Fibroblast of lung (primary cell): ENCODE measurements around the gene ETFB. TPM values are rescaled to one million over a fixed set of nuclear protein-coding genes. Genes with fewer than 3 reads are reported as not detected.

ENCODE experiments used
- DNase-seq, 2 donors: peaks; one replicate each; pipeline versions ENCODE4 v3.0.0 to v3.0.0-alpha.2; 2010; ENCODE audit warnings: low read depth in 2 of 2
- H2AFZ ChIP-seq: 2 replicates; pipeline ENCODE4 v1.5.1; 2012; ENCODE audit warnings: low read length, control low read depth, inconsistent platforms
- H3K27ac ChIP-seq: 2 replicates; pipeline ENCODE4 v1.5.1; 2011; ENCODE audit warnings: low read length, control low read depth; ENCODE audit not compliant: insufficient read depth
- H3K27me3 ChIP-seq: 2 replicates; pipeline ENCODE4 v1.5.1; 2011; ENCODE audit warnings: mild to moderate bottlenecking, low read length; ENCODE audit not compliant: control insufficient read depth, insufficient read depth
- H3K36me3 ChIP-seq: 2 replicates; pipeline ENCODE4 v1.5.1; 2011; ENCODE audit warnings: low read length; ENCODE audit not compliant: control insufficient read depth, insufficient read depth
- H3K4me1 ChIP-seq: 2 replicates; pipeline ENCODE4 v1.5.1; 2011; ENCODE audit warnings: low read length; ENCODE audit not compliant: control insufficient read depth, insufficient read depth; ENCODE audit errors: extremely low read depth
- H3K4me2 ChIP-seq: 2 replicates; pipeline ENCODE4 v1.5.1; 2011; ENCODE audit warnings: low read length, control low read depth; ENCODE audit not compliant: insufficient read depth; ENCODE audit errors: extremely low read depth
- H3K4me3 ChIP-seq, 4 experiments: fragments of 200-600 bp in 1 of 4; sonication (generic) in 1 of 4; replicated peaks in 1 of 4; 2 replicates each; pipeline ENCODE4 v1.5.1; 2011 to 2016; ENCODE audit warnings: low read length in 4 of 4, low read depth in 3 of 4, mild to moderate bottlenecking in 3 of 4, control low read depth in 2 of 4, inconsistent platforms in 1 of 4, mixed read lengths in 1 of 4; ENCODE audit not compliant: insufficient read depth in 1 of 4; ENCODE audit errors: control extremely low read depth in 1 of 4
- H3K79me2 ChIP-seq: 2 replicates; pipeline ENCODE4 v1.5.1; 2012; ENCODE audit warnings: mild to moderate bottlenecking, low read length, inconsistent platforms; ENCODE audit not compliant: control insufficient read depth, insufficient read depth
- H3K9ac ChIP-seq: 2 replicates; pipeline ENCODE4 v1.5.1; 2011; ENCODE audit warnings: mild to moderate bottlenecking, low read length, control low read depth; ENCODE audit not compliant: insufficient read depth
- H3K9me3 ChIP-seq: 2 replicates; pipeline ENCODE4 v1.5.1; 2012; ENCODE audit warnings: low read depth, low read length; ENCODE audit not compliant: control insufficient read depth, insufficient read depth
- H4K20me1 ChIP-seq: 2 replicates; pipeline ENCODE4 v1.5.1; 2011; ENCODE audit warnings: low read length; ENCODE audit not compliant: control insufficient read depth, insufficient read depth; ENCODE audit errors: extremely low read depth
- EZH2 ChIP-seq: IDR thresholded peaks from 2 replicates; pipeline ENCODE4 v1.5.1; 2012; ENCODE audit warnings: low read length, control low read depth, mild to moderate bottlenecking; ENCODE audit errors: missing control alignments
- polyA plus RNA-seq, 2 donors: library from polyadenylated mRNA; depleted of rRNA in 1 of 2; stranded (reverse) in 1 of 2; unstranded in 1 of 2; fragments of >200 nt; gene quantifications; 2 replicates each; pipeline ENCODE4 v1.2.1, GENCODE V29; 2011 to 2012; ENCODE audit warnings: missing spikeins in 1 of 2
- total RNA-seq: library from RNA; depleted of rRNA; stranded (reverse); fragments of >200 nt; gene quantifications from 2 replicates; pipeline ENCODE4 v1.2.1, GENCODE V29; 2014
- TF ChIP-seq, protein P1 (sequence below), 2 donors: IDR thresholded peaks in 1 of 2; conservative IDR thresholded peaks in 1 of 2; 1 replicate in 1 of 2; 2 replicates in 1 of 2; pipeline ENCODE4 v1.5.1; 2011 to 2012; ENCODE audit warnings: low read length in 2 of 2, control low read depth in 1 of 2, inconsistent platforms in 1 of 2, low read depth in 1 of 2, mild to moderate bottlenecking in 1 of 2

The ETFB gene
- total and polyA plus RNA-seq, 2 donors (not counting 1 experiment from before 2014, with no cell fraction given): 84.4 to 123 TPM

DNA sequence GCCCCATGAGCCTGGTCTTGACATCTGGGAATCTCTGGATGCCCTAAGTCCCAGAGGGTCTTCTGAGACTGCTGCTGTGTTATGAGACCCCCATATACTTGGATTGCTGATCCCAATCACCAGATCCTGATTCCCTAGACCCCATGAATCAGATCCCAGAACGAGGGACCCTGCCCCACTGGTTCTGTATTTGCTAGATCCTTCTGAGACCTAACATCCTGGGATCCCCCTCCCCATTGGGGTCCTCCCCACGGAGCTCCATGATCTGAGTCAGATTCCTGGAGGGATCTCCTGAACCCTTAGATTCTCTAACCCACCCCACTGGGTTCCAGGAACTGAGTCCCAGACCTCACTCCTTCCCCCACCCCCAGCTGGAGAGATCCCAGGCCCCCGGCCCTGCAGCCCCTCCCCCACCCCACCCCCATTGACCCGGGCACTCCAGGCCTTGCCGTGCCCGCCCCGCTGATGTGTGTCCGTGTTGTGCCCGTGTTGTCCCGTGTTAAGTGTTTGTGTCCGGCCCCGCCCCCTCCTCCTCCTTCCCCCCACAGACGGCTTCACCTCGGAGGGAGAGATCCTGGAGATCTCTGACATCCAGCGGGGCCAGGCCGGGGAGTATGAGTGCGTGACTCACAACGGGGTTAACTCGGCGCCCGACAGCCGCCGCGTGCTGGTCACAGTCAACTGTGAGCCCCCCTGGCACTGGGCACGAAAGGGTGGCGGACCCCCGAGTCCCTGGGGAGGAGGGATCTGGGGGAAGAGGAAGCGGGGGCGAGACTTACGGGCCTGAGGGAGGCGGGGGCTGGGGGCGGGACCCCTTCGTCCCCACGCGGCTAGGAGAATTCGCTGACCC lies 39.7 kb downstream of the ETFB start:
- Histone ChIP-seq H3K79me2 (no peaks in the 10 kb centered on the region), H2AFZ (no peak overlapping the region), H3K4me2 (no peak overlapping the region), H3K27me3 (no peaks in the 10 kb centered on the region), H3K4me3 (no peak overlapping the region), H3K4me1 (no peaks in the 10 kb centered on the region), H4K20me1 (no peaks in the 10 kb centered on the region), H3K36me3 (no peaks in the 10 kb centered on the region), H3K27ac (no peak overlapping the region), H3K9me3 (no peaks in the 10 kb centered on the region), H3K9ac (no peak overlapping the region)
- TF ChIP-seq, protein P1, sequence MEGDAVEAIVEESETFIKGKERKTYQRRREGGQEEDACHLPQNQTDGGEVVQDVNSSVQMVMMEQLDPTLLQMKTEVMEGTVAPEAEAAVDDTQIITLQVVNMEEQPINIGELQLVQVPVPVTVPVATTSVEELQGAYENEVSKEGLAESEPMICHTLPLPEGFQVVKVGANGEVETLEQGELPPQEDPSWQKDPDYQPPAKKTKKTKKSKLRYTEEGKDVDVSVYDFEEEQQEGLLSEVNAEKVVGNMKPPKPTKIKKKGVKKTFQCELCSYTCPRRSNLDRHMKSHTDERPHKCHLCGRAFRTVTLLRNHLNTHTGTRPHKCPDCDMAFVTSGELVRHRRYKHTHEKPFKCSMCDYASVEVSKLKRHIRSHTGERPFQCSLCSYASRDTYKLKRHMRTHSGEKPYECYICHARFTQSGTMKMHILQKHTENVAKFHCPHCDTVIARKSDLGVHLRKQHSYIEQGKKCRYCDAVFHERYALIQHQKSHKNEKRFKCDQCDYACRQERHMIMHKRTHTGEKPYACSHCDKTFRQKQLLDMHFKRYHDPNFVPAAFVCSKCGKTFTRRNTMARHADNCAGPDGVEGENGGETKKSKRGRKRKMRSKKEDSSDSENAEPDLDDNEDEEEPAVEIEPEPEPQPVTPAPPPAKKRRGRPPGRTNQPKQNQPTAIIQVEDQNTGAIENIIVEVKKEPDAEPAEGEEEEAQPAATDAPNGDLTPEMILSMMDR (conservative IDR thresholded peaks at IDR 0.05 in 1 of 2, IDR thresholded peaks at IDR 0.05 in 1 of 2; ENCODE audit: low read depth in 1 of 2, low read length in 2 of 2): no peak
- no peak for TF ChIP-seq EZH2
- no peak for DNase-seq

DNA sequence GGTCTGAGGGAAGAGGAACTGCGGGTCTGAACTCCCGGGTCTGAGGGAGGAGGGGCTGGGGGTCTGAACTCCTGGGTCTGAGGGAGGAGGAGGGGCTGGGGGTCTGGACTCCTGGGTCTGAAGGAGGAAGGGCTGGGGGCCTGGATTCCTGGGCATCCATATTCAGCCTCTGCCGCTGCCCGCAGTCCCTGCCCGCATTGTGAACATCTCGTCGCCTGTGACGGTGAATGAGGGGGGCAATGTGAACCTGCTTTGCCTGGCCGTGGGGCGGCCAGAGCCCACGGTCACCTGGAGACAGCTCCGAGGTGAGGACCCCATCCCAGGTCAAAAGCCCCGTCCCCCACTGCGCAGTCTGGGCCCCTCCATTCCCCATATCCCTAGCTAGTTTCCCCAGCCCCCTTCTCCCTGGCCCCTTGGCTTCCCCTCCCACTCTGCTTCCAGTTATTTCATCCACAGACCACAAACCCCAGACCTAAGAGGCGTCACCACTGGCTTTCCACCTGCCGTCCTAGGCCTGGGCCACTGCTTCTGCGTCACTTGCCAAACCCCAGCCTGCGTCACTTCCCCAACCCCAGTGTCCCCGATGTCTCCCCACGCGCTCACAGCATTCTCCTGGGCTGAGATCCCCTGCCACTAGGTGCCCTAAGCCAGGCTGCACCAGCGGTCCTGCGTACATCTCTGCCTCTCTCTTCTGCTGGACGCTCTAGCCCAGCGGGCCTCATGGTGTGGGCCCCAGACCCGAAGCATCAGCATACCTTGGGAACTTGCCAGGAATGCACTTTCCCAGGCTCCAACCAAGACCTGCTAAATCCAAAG lies 40.8 kb downstream of the ETFB start:
- H3K9ac ChIP-seq: no peak overlapping the region
- no peak overlapping the region for H3K27ac ChIP-seq
- no peak for DNase-seq
- H3K4me2 ChIP-seq: no peak overlapping the region
- TF ChIP-seq EZH2: no peak
- TF ChIP-seq, protein P1 (conservative IDR thresholded peaks at IDR 0.05 in 1 of 2, IDR thresholded peaks at IDR 0.05 in 1 of 2; ENCODE audit: low read depth in 1 of 2, low read length in 2 of 2): no peak
- no peaks in the 10 kb centered on the region for H3K27me3 ChIP-seq
- H3K4me1 ChIP-seq: no peaks in the 10 kb centered on the region
- H3K4me3 ChIP-seq: no peak overlapping the region
- no peaks in the 10 kb centered on the region for H4K20me1 ChIP-seq
- H3K9me3 ChIP-seq: no peaks in the 10 kb centered on the region
- no peaks in the 10 kb centered on the region for H3K79me2 ChIP-seq
- H2AFZ ChIP-seq: no peak overlapping the region
- no peaks in the 10 kb centered on the region for H3K36me3 ChIP-seq

DNA sequence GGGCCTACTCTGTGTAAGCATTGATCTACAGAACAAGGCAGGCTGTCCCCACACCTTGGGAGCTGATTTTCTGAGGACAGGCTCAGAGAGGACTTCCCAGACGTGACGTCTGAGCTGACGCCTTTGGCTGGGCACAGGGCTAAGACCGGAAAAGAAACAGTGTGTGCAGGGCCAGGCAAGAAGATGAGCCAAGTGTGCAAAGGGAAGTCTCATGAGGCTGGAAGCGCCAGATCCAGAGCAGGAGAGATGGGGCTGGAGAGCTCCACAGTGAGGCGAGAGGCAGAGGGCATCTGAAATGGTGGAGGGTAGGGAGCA lies 42.1 kb downstream of the ETFB start:
- Histone ChIP-seq H3K4me2 (no peak overlapping the region), H3K36me3 (no peaks in the 10 kb centered on the region), H3K9ac (no peak overlapping the region), H3K4me1 (no peaks in the 10 kb centered on the region), H3K9me3 (no peaks in the 10 kb centered on the region), H3K27ac (no peak overlapping the region), H3K79me2 (no peaks in the 10 kb centered on the region), H2AFZ (no peak overlapping the region), H4K20me1 (no peaks in the 10 kb centered on the region), H3K4me3 (no peak overlapping the region), H3K27me3 (no peaks in the 10 kb centered on the region)
- TF ChIP-seq, protein P1 (conservative IDR thresholded peaks at IDR 0.05 in 1 of 2, IDR thresholded peaks at IDR 0.05 in 1 of 2; ENCODE audit: low read depth in 1 of 2, low read length in 2 of 2): no peak
- TF ChIP-seq EZH2: no peak
- DNase-seq: no peak
